Adrenal gland (tissue), 5 donors: ENCODE results near the gene TENM4.

ENCODE experiments used
- CTCF ChIP-seq, 6 experiments: fragments of 450-650 bp in 4 of 6; fragments of 200-600 bp in 2 of 6; sonication (generic) in 1 of 6; IDR thresholded peaks; 1 replicate in 5 of 6; 2 replicates in 1 of 6; pipeline versions ENCODE4 v1.5.1 to v1.8.0; 2016 to 2021; ENCODE audit warnings: antibody characterized with exemption in 6 of 6, mild to moderate bottlenecking in 2 of 6, moderate library complexity in 1 of 6
- POLR2A ChIP-seq, 2 donors: fragments of 450-650 bp; IDR thresholded peaks; one replicate each; pipeline ENCODE4 v1.6.1; 2017; ENCODE audit warnings: antibody characterized with exemption in 2 of 2, mild to moderate bottlenecking in 2 of 2, moderate library complexity in 1 of 2
- donor health status: DM: no; HTN: no; CAD: no.

GRCh38 chr11:79481795-79482194 lies 41.0 kb upstream of the TENM4 start:
- no peak for TF ChIP-seq CTCF (IDR thresholded peaks at IDR 0.05)
- no peak for TF ChIP-seq POLR2A (IDR thresholded peaks at IDR 0.05)
